Muscle layer of colon (tissue), 2 donors: ENCODE data around the gene EIF4E3.

Experiments
- H3K27ac ChIP-seq: one replicate; pipeline ENCODE4 v1.7.0; 2013; ENCODE audit warnings: low read depth, mild to moderate bottlenecking, low read length, moderate library complexity
- H3K27me3 ChIP-seq, 2 donors: one replicate each; pipeline ENCODE4 v1.7.0; 2013; ENCODE audit warnings: low read length in 2 of 2, mild to moderate bottlenecking in 2 of 2; ENCODE audit not compliant: insufficient read depth in 2 of 2, control insufficient read depth in 1 of 2
- H3K36me3 ChIP-seq: one replicate; pipeline ENCODE4 v1.7.0; 2013; ENCODE audit warnings: mild to moderate bottlenecking, low read length; ENCODE audit not compliant: insufficient read depth
- H3K4me1 ChIP-seq: one replicate; pipeline ENCODE4 v1.7.0; 2013; ENCODE audit warnings: mild to moderate bottlenecking, low read length; ENCODE audit not compliant: insufficient read depth
- H3K4me3 ChIP-seq, 2 donors: one replicate each; pipeline ENCODE4 v1.7.0; 2013; ENCODE audit warnings: low read length in 2 of 2, low read depth in 1 of 2, mild to moderate bottlenecking in 1 of 2, moderate library complexity in 1 of 2
- H3K9ac ChIP-seq: one replicate; pipeline ENCODE4 v1.7.0; 2013; ENCODE audit warnings: low read length
- H3K9me3 ChIP-seq: one replicate; pipeline ENCODE4 v1.7.0; 2013; ENCODE audit warnings: mild to moderate bottlenecking, low read length
- donor health status: abdominal sarcoma.
- donor health status: Adenocarcinoma of cecum.

EIF4E3 gene

GRCh38 chr3:71722693-71723092 is 2.5 kb downstream of the EIF4E3 start:
- Histone ChIP-seq H3K9me3 (no peaks in the 10 kb centered on the region), H3K4me1 (peaks cover 17% of the 10 kb centered on the region), H3K9ac (no peak overlapping the region), H3K27ac (no peak overlapping the region), H3K36me3 (no peaks in the 10 kb centered on the region), H3K27me3 (no peaks in the 10 kb centered on the region), H3K4me3 (no peak overlapping the region)

DNA sequence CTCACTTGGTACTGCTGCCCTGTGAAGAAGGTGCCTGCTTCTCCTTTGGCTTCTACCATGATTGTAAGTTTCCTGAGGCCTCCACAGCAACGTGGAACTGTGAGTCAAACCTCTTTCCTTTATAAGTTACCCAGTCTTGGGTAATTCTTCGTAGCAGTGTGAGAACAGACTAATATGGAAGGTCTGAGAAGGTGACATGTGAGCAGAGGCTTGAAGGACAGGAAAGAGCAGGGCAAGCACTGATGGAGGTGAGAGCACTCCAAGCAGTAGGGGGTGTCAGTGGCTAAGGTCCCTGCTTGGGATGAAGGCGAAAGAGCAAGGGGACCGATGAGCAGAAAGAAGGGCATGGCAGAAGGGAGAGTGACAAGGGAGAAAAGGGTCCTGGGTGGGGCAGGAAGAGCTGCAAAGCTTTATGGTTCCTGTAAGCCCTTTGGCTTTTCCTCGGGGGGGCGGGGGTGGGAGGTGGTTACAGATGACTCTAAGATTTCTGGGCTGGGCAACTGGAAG is 3.5 kb downstream of the EIF4E3 start:
- H3K27ac ChIP-seq: no peak overlapping the region
- H3K4me1 ChIP-seq: peaks cover 17% of the 10 kb centered on the region
- H3K9ac ChIP-seq: no peak overlapping the region

GRCh38 chr3:71721002-71721401 is 4.2 kb downstream of the EIF4E3 start:
- Histone ChIP-seq H3K9ac (no peak overlapping the region), H3K36me3 (no peaks in the 10 kb centered on the region), H3K27ac (no peak overlapping the region), H3K27me3 (no peaks in the 10 kb centered on the region), H3K4me3 (no peak overlapping the region), H3K4me1 (peaks cover 14% of the 10 kb centered on the region), H3K9me3 (no peaks in the 10 kb centered on the region)

More for the DNA sequence above, 3.5 kb downstream of the EIF4E3 start:
- Histone ChIP-seq H3K36me3 (no peaks in the 10 kb centered on the region), H3K9me3 (no peaks in the 10 kb centered on the region), H3K27me3 (no peaks in the 10 kb centered on the region), H3K4me3 (no peak overlapping the region)

- no peaks in the 10 kb centered on the region for H3K36me3 ChIP-seq
- H3K9ac ChIP-seq: no peak overlapping the region
- no peak overlapping the region for H3K4me3 ChIP-seq
- no peaks in the 10 kb centered on the region for H3K4me1 ChIP-seq
- H3K9me3 ChIP-seq: no peaks in the 10 kb centered on the region
- no peak overlapping the region for H3K27ac ChIP-seq
- H3K27me3 ChIP-seq: no peaks in the 10 kb centered on the region
These were observed 7.1 kb downstream of the EIF4E3 start for GRCh38 chr3:71718072-71718471.

DNA sequence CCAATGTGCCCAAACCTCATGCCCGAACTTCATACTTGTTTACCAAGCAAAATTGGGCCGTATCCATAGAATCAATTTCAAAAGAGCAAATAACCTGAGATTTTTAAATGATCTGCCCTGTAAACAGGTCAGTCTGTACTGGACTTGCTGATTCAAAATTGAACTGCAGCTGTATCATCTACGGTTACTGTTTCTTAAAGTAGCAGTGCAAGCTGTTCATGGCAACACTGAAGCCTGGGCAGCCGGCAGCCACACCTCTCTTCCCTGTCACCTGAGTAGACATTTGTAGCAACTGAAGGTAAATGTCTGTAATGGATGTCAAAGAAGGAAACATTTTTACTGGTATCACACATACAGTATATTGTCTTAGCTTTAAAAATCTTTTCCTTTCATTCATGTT is 10.6 kb downstream of the EIF4E3 start:
- Histone ChIP-seq H3K27ac (no peak overlapping the region), H3K9ac (no peak overlapping the region), H3K4me1 (peaks cover 4% of the 10 kb centered on the region), H3K27me3 (no peaks in the 10 kb centered on the region), H3K36me3 (peaks cover 7% of the 10 kb centered on the region), H3K9me3 (no peaks in the 10 kb centered on the region), H3K4me3 (no peak overlapping the region)

DNA sequence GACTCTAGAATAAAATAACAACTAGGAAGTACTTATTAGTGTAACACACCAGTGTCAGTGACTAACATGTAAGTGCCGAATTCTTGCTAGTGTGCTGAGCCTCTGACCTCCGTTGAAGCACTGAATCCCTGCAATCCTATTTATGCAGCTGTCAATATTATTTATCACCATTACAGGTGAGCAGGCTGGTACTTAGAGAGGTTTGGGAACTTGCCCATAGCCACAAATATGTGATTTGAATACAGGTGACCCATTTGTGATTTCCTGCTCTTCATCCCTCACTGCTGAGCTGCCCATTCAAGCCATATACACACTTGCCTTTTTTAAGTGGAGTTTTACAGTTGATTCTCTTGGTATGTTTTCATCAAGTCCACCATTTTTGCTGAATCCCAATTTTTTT is 12.2 kb downstream of the EIF4E3 start:
- H3K4me3 ChIP-seq: no peak overlapping the region
- H3K4me1 ChIP-seq: peaks cover 4% of the 10 kb centered on the region
- no peak overlapping the region for H3K27ac ChIP-seq
- no peaks in the 10 kb centered on the region for H3K27me3 ChIP-seq
- H3K36me3 ChIP-seq: peaks cover 16% of the 10 kb centered on the region
- H3K9me3 ChIP-seq: no peaks in the 10 kb centered on the region
- H3K9ac ChIP-seq: no peak overlapping the region

GRCh38 chr3:71710906-71711494 is 14.2 kb downstream of the EIF4E3 start:
- Histone ChIP-seq H3K9me3 (no peaks in the 10 kb centered on the region), H3K27ac (no peak overlapping the region), H3K9ac (no peak overlapping the region), H3K27me3 (no peaks in the 10 kb centered on the region), H3K4me3 (no peak overlapping the region), H3K36me3 (peaks cover 16% of the 10 kb centered on the region), H3K4me1 (peaks cover 4% of the 10 kb centered on the region)

DNA sequence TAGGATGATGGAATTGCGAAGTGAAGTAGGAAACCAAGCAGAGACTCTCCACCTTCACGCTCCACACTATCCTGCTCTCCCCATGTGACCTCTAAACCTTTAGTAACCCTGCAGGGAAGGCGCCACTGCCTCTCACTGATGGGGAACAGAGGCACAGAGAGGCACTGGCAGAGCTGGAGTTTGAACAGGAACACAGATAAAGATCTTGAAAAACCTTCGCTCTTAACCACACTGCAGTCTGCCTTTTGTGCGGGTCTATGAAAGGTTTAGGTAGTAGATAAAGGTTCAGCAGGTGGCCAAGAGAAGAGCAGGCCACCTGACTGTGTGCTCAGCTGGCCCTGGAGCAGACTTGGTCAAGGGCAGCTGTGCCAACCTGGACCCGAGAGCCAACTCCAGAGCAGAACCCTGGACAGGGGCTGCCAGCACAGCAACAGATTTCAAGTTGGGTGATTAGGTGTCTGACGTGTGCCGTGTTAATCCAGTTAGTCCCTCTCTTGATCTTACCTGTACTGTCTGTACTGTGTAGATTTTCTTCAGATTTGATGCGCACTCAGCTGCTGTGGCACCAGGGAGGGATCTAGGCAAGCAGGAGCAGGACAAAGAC is 15.2 kb downstream of the EIF4E3 start:
- Histone ChIP-seq H3K4me1 (peaks cover 4% of the 10 kb centered on the region), H3K9ac (no peak overlapping the region), H3K9me3 (no peaks in the 10 kb centered on the region), H3K27me3 (no peaks in the 10 kb centered on the region), H3K27ac (no peak overlapping the region), H3K36me3 (peaks cover 18% of the 10 kb centered on the region), H3K4me3 (no peak overlapping the region)

GRCh38 chr3:71708476-71709105 is 16.6 kb downstream of the EIF4E3 start:
- Histone ChIP-seq H3K27me3 (no peaks in the 10 kb centered on the region), H3K4me3 (no peak overlapping the region), H3K4me1 (peaks cover 12% of the 10 kb centered on the region), H3K27ac (no peak overlapping the region), H3K9ac (no peak overlapping the region), H3K9me3 (no peaks in the 10 kb centered on the region), H3K36me3 (peaks cover 22% of the 10 kb centered on the region)

DNA sequence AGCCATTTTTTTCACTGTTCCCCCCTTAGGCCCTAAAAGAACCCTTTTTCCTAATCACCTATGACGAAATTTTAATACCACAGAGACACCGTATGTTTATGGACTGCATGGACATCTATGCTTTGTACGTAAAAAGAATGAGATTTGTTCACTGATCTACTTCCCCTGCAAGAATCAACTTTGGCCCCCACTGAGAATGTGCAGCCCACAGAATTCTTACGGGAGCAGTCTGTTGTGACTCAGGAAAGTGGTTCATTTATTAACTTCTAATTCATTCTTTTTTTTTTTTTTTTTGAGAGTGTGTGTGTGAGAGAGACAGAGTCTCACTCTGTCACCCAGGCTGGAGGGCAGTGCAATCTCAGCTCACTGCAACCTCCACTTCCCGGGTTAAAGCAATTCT is 17.6 kb downstream of the EIF4E3 start:
- peaks cover 22% of the 10 kb centered on the region for H3K36me3 ChIP-seq
- no peak overlapping the region for H3K27ac ChIP-seq

GRCh38 chr3:71705681-71706080 is 19.5 kb downstream of the EIF4E3 start:
- H3K36me3 ChIP-seq: peaks cover 22% of the 10 kb centered on the region
- H3K27ac ChIP-seq: no peak overlapping the region
- no peak overlapping the region for H3K9ac ChIP-seq
- peaks cover 7% of the 10 kb centered on the region for H3K4me1 ChIP-seq
- H3K9me3 ChIP-seq: no peaks in the 10 kb centered on the region
- H3K4me3 ChIP-seq: no peak overlapping the region
- no peaks in the 10 kb centered on the region for H3K27me3 ChIP-seq

More for the DNA sequence above, 17.6 kb downstream of the EIF4E3 start:
- Histone ChIP-seq H3K27me3 (no peaks in the 10 kb centered on the region), H3K4me1 (peaks cover 12% of the 10 kb centered on the region), H3K4me3 (no peak overlapping the region), H3K9me3 (no peaks in the 10 kb centered on the region), H3K9ac (no peak overlapping the region)
